ENCODE measurements around the gene CD22. TPM values are rescaled to one million over a fixed set of nuclear protein-coding genes. Genes with fewer than 3 reads are reported as not detected.

The CD22 gene
- total and polyA plus RNA-seq, 2 of the 8 experiments (the other 6 are each of a cell fraction or from before 2014, with no cell fraction given), result 0.06 to 0.60 TPM

DNA sequence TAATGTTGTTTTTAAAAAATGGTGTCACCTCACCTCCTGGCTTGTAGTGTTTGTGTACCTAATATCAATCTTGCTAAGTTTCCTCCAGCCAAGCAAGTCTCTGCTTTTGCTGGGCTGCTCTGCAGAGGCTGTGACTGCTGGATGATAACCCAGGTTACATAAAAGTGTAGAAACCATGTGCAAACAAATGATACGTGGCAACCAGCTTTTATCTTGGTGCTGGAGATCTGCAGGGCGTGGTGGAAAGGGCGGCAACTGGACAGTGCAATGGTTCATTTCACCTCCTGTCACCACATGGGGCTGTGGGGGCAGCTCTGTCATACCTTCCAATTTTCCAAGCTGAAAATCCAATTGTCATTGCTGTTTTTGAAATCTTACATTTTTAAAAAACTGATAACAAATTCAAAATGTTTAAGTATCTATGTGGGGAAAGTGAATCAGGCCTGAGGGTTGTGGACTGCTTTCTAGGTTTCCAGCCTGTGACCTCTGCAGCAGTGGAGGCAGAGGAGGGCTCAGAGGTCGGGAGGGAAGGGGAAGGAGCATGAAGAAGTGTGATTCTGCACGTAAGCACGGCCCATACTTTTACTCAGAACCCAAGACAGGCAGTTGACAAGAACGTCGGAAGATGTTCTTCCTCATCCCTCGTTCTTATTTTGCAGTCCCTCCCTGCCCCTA, 51.6 kb downstream of the CD22 start:
- TF ChIP-seq POU5F1 (IDR thresholded peaks at IDR 0.05; ENCODE audit: low read depth, low read length) (no peak), TBP (IDR thresholded peaks at IDR 0.05; ENCODE audit: low read depth, low read length) (no peak), EP300 (IDR thresholded peaks at IDR 0.05; ENCODE audit: borderline replicate concordance in 1 of 2, low read depth in 2 of 2, low read length in 2 of 2) (no peak), TAF7 (optimal IDR thresholded peaks at IDR 0.05; ENCODE audit: borderline replicate concordance, low read depth, low read length) (no peak), CTBP2 (IDR thresholded peaks at IDR 0.05; ENCODE audit: borderline replicate concordance, insufficient read depth, insufficient read length, low read length) (no peak), SP1 (IDR thresholded peaks at IDR 0.05; ENCODE audit: low read depth, low read length) (no peak), CREB1 (IDR thresholded peaks at IDR 0.05) (no peak), CHD2 (IDR thresholded peaks at IDR 0.05; ENCODE audit: low read length) (no peak), KDM5A (IDR thresholded peaks at IDR 0.05; ENCODE audit: low read length) (no peak), SUZ12 (IDR thresholded peaks at IDR 0.05; ENCODE audit: low read length) (no peak)
- TF ChIP-seq, protein P1, sequence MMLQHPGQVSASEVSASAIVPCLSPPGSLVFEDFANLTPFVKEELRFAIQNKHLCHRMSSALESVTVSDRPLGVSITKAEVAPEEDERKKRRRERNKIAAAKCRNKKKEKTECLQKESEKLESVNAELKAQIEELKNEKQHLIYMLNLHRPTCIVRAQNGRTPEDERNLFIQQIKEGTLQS (IDR thresholded peaks at IDR 0.05; ENCODE audit: insufficient read depth, low read depth, low read length), result no peak
- no peak overlapping the region for H2BK5ac ChIP-seq (ENCODE audit: low read depth, low read length)
- no peak overlapping the region for H4K8ac ChIP-seq (ENCODE audit: extremely low read depth, insufficient read depth, low read length)
- no peak for DNase-seq (ENCODE audit: low read depth in 1 of 2, low spot score in 2 of 2)
- H3K4me3 ChIP-seq (ENCODE audit: extremely low read depth in 1 of 4, insufficient read depth in 2 of 4, low read depth in 3 of 4, low read length in 4 of 4), result no peak overlapping the region
- peaks cover 21 to 23% of the 10 kb centered on the region in 2 experiments for H3K9me3 ChIP-seq (ENCODE audit: insufficient read depth in 2 of 2, low read depth in 1 of 2, low read length in 1 of 2)
- H2BK20ac ChIP-seq (ENCODE audit: low read length), result no peak overlapping the region
- no peak overlapping the region for H2BK120ac ChIP-seq (replicated peaks; ENCODE audit: low read depth, low read length)
- H3K4ac ChIP-seq (replicated peaks; ENCODE audit: insufficient read length, low read depth, low read length), result no peak overlapping the region
- no peaks in the 10 kb centered on the region for H3K36me3 ChIP-seq (ENCODE audit: control insufficient read depth in 2 of 4, insufficient read depth in 4 of 4, low read length in 3 of 4)
- no peak overlapping the region for H3K23ac ChIP-seq (ENCODE audit: insufficient read length)
- WGBS, 2 experiments (ENCODE audit: extremely low coverage in 1 of 2, insufficient coverage in 1 of 2, insufficient read length in 1 of 2, insufficient replicate concordance in 2 of 2, low coverage in 1 of 2, low lambda C conversion rate in 2 of 2, missing lambda C conversion rate in 1 of 2), result 84% methylated on average over 9 of the region's 9 CpGs; no CpG with 5 or more reads in 1 of the 2 experiments
- H4K20me1 ChIP-seq (replicated peaks in 1 of 2; ENCODE audit: control insufficient read depth in 1 of 2, insufficient read depth in 2 of 2, low read length in 2 of 2), result no peaks in the 10 kb centered on the region
- ChIA-PET CTCF (ENCODE audit: partially characterized antibody) (interaction anchor here (1.8 kb wide), 1 partner anchor 28 kb away, joined by 5 read pairs; no protein-coding TSS in a partner anchor), POLR2A (ENCODE audit: partially characterized antibody) (no interaction called here)
- no peak overlapping the region for H2AFZ ChIP-seq (ENCODE audit: low read length)
- H3K56ac ChIP-seq (replicated peaks; ENCODE audit: insufficient read length, low read depth, low read length), result no peak overlapping the region
- no peak overlapping the region for H2BK12ac ChIP-seq (ENCODE audit: low read depth, low read length)
- no peak overlapping the region for H2AK5ac ChIP-seq (ENCODE audit: low read depth, low read length)
- no peak overlapping the region for H3K4me2 ChIP-seq (ENCODE audit: insufficient read depth in 1 of 2, low read depth in 2 of 2, low read length in 2 of 2)
- H3K14ac ChIP-seq (ENCODE audit: insufficient read length), result no peak overlapping the region
- no peak overlapping the region for H2BK15ac ChIP-seq (ENCODE audit: low read length)
- no peaks in the 10 kb centered on the region for H3K4me1 ChIP-seq (replicated peaks in 1 of 4; ENCODE audit: control insufficient read depth in 3 of 4, insufficient read depth in 4 of 4, low read length in 3 of 4)
- H4K5ac ChIP-seq (ENCODE audit: insufficient read length, low read depth, low read length), result no peak overlapping the region
- no peaks in the 10 kb centered on the region for H3K23me2 ChIP-seq (ENCODE audit: low read depth, low read length)
- H3K79me1 ChIP-seq (ENCODE audit: low read depth, low read length), result no peaks in the 10 kb centered on the region
- no peaks in the 10 kb centered on the region; a peak in 1 of 7 replicates for H3K27me3 ChIP-seq (replicated peaks in 1 of 4; ENCODE audit: control insufficient read depth in 3 of 4, extremely low read depth in 1 of 4, insufficient read depth in 3 of 4, low read length in 3 of 4)
- FAIRE-seq, result no peak
- no peak overlapping the region for H3K27ac ChIP-seq (ENCODE audit: low read depth, low read length)
- H4K91ac ChIP-seq (replicated peaks; ENCODE audit: insufficient read length, low read length), result no peak overlapping the region
- H3K9ac ChIP-seq (replicated peaks in 1 of 4; ENCODE audit: extremely low read depth in 1 of 4, low read depth in 3 of 4, low read length in 3 of 4), result no peak overlapping the region
- H3K18ac ChIP-seq (ENCODE audit: extremely low read depth, low read length), result no peak overlapping the region
- H3K79me2 ChIP-seq (ENCODE audit: control insufficient read depth in 1 of 2, insufficient read depth in 2 of 2, low read length in 2 of 2), result no peaks in the 10 kb centered on the region

Measured in H1 (cell line).